Measurements from ENCODE around the gene PUS10.

- no peak for TF ChIP-seq EZH2phosphoT487 (IDR thresholded peaks at IDR 0.05; ENCODE audit: borderline replicate concordance, low read depth, low read length)
- TF ChIP-seq, protein P1, sequence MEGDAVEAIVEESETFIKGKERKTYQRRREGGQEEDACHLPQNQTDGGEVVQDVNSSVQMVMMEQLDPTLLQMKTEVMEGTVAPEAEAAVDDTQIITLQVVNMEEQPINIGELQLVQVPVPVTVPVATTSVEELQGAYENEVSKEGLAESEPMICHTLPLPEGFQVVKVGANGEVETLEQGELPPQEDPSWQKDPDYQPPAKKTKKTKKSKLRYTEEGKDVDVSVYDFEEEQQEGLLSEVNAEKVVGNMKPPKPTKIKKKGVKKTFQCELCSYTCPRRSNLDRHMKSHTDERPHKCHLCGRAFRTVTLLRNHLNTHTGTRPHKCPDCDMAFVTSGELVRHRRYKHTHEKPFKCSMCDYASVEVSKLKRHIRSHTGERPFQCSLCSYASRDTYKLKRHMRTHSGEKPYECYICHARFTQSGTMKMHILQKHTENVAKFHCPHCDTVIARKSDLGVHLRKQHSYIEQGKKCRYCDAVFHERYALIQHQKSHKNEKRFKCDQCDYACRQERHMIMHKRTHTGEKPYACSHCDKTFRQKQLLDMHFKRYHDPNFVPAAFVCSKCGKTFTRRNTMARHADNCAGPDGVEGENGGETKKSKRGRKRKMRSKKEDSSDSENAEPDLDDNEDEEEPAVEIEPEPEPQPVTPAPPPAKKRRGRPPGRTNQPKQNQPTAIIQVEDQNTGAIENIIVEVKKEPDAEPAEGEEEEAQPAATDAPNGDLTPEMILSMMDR (conservative IDR thresholded peaks at IDR 0.05; ENCODE audit: low read length), result no peak
These were observed 26.4 kb downstream of the PUS10 start for GRCh38 chr2:60991644-60992043.
